Measurements from ENCODE around the gene CAST.

CAST gene

GRCh38 chr5:96664669-96665068 lies 2.5 kb downstream of the CAST start:
- DNase-seq: no peak

GRCh38 chr5:96668725-96669124 lies 6.5 kb downstream of the CAST start:
- no peak for DNase-seq

GRCh38 chr5:96669909-96670308 lies 7.7 kb downstream of the CAST start:
- no peak for DNase-seq

- no peak for DNase-seq
Observed at GRCh38 chr5:96671441-96671840, 9.3 kb downstream of the CAST start.

GRCh38 chr5:96673127-96673526 lies 11.0 kb downstream of the CAST start:
- no peak for DNase-seq

- DNase-seq: no peak
Observed at GRCh38 chr5:96675882-96676281, 13.7 kb downstream of the CAST start.

- no peak for DNase-seq
Observed at GRCh38 chr5:96677496-96677895, 15.3 kb downstream of the CAST start.

- no peak for DNase-seq
Observed at GRCh38 chr5:96679293-96679692, 17.1 kb downstream of the CAST start.

- DNase-seq: no peak
Observed at GRCh38 chr5:96680759-96681470, 18.7 kb downstream of the CAST start.

- DNase-seq: no peak
Observed at GRCh38 chr5:96683392-96683791, 21.2 kb downstream of the CAST start.

GRCh38 chr5:96683810-96684209 lies 21.6 kb downstream of the CAST start:
- DNase-seq: no peak

- DNase-seq: no peak
Observed at GRCh38 chr5:96687080-96687479, 24.9 kb downstream of the CAST start.

GRCh38 chr5:96687812-96688453 lies 25.8 kb downstream of the CAST start:
- no peak for DNase-seq

- no peak for DNase-seq
Observed at GRCh38 chr5:96690861-96691260, 28.7 kb downstream of the CAST start.

- no peak for DNase-seq
Observed at GRCh38 chr5:96691503-96692303, 29.5 kb downstream of the CAST start.

GRCh38 chr5:96692441-96692840 lies 30.3 kb downstream of the CAST start:
- no peak for DNase-seq

- peak in 5 of 56 donors; percentile 2 to 42 (median 20) for DNase-seq
Observed at GRCh38 chr5:96699186-96699820, 37.1 kb downstream of the CAST start.

GRCh38 chr5:96702503-96703383 lies 40.6 kb downstream of the CAST start:
- DNase-seq: peak; percentile 41 to 98 (median 89)

GRCh38 chr5:96703384-96703920 lies 41.3 kb downstream of the CAST start:
- DNase-seq: peak in 1 of 56 donors; percentile 36

GRCh38 chr5:96703995-96704394 lies 41.8 kb downstream of the CAST start:
- no peak for DNase-seq
